Mononuclear cell (primary cell): ENCODE measurements around the gene ZNF423. TPM values are rescaled to one million over a fixed set of nuclear protein-coding genes. Genes with fewer than 3 reads are reported as not detected.
"Not testable (repeated sequence)": the region's sequence is repeated elsewhere in the genome, so short reads cannot be mapped to it uniquely, and the experiment has no call there.

Experiments used
- H3K27me3 ChIP-seq: 2 replicates; pipeline ENCODE4 v1.6.0; 2011; ENCODE audit warnings: low read length, control low read depth; ENCODE audit not compliant: insufficient read depth
- H3K4me1 ChIP-seq: 2 replicates; pipeline ENCODE4 v1.5.1; 2011; ENCODE audit warnings: mild to moderate bottlenecking, low read length, control low read depth; ENCODE audit not compliant: insufficient read depth
- H3K4me3 ChIP-seq: 2 replicates; pipeline ENCODE4 v1.5.1; 2011; ENCODE audit warnings: mild to moderate bottlenecking, low read length, moderate library complexity
- H3K9me3 ChIP-seq: 2 replicates; pipeline ENCODE4 v1.5.1; 2011; ENCODE audit warnings: low read depth, mild to moderate bottlenecking, control low read depth, low read length
- total RNA-seq: library from RNA; depleted of rRNA; stranded (reverse); fragments of >200 nt; gene quantifications from one replicate; pipeline ENCODE4 v1.2.3, GENCODE V29; 2012

ZNF423 gene
- total RNA-seq, 1 donor: under 0.01 TPM

DNA sequence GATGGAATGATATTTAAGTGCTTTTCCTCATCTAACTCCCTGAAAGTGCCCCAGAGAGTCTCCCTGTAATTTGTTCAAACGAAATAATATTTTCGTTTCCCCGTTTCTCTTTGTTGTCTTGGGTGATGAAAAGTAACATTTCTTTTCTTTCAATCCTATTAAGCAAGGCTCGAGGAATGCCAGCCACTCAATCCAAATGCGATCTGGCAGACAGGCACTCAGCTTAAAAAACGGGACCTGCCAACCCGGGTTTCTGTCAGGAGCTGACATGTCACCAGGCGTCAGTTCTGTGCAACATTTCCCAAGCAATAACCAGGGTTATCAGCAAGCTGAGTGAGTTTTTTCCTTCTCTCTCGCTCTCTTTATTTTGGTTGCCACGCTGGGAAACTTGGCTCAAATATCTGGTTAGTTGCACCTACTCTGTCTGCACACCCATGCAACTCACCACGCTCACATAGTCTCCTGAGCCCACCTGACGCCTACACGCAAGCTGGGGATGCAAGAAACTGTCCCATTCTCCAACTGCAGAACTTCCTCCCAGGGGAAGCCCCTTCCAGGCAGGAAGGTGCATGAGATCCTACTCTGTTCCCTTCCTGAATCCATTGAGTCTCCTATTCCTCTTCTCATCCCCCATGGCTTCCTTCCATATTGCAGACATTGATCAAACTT is 274.1 kb downstream of the ZNF423 start:
- no peaks in the 10 kb centered on the region for H3K9me3 ChIP-seq
- no peaks in the 10 kb centered on the region for H3K4me1 ChIP-seq
- H3K4me3 ChIP-seq: no peak overlapping the region
- no peaks in the 10 kb centered on the region for H3K27me3 ChIP-seq

DNA sequence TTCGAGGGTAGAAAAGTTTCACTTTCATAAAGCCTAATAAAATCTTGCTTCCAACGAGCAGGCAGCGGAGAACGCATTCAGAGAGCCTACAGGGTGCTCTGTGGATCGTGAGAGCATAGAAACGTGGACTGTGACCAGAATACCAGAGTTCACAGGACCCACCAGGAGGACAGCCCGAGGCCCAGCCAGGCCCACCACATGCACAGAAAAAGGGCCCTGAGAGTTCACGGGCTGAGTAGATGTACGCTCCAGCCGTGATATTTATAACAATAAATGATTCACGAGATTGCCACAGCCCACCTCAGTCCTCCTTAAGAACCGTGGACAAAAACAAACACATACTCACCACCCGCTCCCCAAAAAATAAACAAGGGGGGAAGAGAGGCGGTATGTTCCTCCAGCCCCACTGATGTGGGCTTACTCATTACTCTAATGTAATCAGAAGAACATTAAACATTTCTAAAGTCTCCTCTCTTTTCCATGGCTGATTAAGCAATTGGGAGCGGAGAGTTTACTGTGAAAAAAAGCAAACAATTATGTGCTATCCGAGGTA is 275.1 kb downstream of the ZNF423 start:
- Histone ChIP-seq H3K4me3 (no peak overlapping the region), H3K9me3 (no peaks in the 10 kb centered on the region), H3K4me1 (no peaks in the 10 kb centered on the region), H3K27me3 (no peaks in the 10 kb centered on the region)

DNA sequence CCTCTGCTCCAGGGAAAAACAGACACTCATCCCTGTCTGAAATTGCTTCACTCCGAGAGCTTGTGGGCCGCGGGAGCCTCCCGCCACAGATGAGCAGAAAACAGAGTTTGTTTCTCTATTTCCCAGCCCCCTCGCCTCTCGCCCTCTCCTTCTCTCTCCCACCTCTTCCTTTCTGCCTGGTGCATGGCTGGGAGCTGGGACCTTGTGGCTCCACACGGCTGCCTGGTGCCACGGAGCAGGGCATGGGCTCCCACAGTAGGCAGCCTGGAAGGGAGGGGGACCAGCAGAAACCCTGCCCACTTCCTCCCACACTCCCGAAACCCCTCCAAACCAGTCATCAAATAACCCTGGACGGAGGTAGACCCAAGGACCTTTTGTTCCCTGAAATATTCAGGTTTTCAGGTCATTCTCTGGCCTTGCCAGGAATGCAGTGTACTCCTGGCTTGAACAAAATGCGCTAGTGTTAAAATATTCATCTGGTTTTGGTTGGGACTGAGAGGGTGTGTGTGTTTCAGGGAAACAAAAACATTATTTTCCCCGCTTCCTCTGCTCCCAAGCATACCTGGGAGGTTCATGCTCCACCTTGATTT is 277.4 kb downstream of the ZNF423 start:
- Histone ChIP-seq H3K27me3 (no peaks in the 10 kb centered on the region), H3K4me3 (no peak overlapping the region), H3K9me3 (no peaks in the 10 kb centered on the region), H3K4me1 (peaks cover 7% of the 10 kb centered on the region)

DNA sequence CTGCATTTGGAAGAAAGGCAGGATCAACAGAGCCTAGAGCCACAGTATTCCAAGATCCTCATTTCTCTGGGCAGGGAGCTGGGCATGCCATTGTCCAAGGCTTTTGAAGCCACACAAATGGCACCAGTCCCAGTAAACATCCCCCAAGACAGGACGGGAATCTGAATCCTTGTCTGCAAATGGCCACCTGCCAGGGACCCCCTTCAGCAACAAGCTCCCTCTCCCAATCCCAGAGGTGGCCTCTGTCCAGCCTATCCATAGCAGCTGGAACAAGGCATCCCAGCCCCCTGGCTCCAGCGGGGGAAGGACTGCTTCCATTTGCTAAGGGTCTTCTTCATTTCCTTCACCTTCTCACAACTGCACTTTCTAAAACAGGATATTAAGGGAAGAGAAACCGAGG is 277.9 kb downstream of the ZNF423 start:
- no peaks in the 10 kb centered on the region for H3K9me3 ChIP-seq
- no peak overlapping the region for H3K4me3 ChIP-seq
- H3K27me3 ChIP-seq: no peaks in the 10 kb centered on the region
- H3K4me1 ChIP-seq: peaks cover 7% of the 10 kb centered on the region

DNA sequence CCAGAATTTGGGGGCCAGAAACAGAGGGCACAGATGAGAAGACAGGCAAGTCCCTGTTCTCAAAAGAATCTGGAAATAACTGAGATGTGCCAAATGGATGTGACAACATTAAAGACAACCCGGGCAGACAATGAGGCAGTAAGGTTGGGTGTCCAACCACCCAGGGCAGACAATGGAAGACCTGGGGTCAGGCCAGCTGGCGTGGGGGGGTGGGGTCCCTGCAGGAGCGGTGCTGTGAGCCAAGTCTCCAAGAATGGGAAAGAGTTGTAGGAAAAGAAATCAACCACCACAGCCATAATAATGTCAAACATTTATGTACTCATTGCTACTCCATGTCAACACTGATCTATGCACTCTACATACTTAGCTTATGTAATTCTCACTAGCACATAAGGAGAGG is 279.0 kb downstream of the ZNF423 start:
- H3K4me1 ChIP-seq: peaks cover 7% of the 10 kb centered on the region
- no peaks in the 10 kb centered on the region for H3K27me3 ChIP-seq
- H3K9me3 ChIP-seq: no peaks in the 10 kb centered on the region
- no peak overlapping the region for H3K4me3 ChIP-seq

DNA sequence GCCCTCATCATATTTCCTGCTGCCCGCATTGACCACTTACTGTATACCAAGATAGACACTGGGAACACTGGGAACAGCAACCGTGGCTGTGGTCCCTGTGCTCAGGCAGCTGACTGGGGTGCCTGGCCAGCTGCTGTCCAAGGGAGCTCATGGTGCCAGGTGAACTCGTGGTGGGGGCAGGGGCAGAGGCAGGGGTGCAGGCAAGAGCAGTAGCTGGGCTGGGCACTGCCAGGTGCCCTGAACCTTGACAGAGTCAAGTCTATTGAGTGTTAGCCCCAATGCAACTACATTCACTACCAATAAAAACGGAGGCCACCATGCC is 279.8 kb downstream of the ZNF423 start:
- no peaks in the 10 kb centered on the region for H3K27me3 ChIP-seq
- H3K9me3 ChIP-seq: no peaks in the 10 kb centered on the region
- no peak overlapping the region for H3K4me3 ChIP-seq
- peaks cover 7% of the 10 kb centered on the region for H3K4me1 ChIP-seq

DNA sequence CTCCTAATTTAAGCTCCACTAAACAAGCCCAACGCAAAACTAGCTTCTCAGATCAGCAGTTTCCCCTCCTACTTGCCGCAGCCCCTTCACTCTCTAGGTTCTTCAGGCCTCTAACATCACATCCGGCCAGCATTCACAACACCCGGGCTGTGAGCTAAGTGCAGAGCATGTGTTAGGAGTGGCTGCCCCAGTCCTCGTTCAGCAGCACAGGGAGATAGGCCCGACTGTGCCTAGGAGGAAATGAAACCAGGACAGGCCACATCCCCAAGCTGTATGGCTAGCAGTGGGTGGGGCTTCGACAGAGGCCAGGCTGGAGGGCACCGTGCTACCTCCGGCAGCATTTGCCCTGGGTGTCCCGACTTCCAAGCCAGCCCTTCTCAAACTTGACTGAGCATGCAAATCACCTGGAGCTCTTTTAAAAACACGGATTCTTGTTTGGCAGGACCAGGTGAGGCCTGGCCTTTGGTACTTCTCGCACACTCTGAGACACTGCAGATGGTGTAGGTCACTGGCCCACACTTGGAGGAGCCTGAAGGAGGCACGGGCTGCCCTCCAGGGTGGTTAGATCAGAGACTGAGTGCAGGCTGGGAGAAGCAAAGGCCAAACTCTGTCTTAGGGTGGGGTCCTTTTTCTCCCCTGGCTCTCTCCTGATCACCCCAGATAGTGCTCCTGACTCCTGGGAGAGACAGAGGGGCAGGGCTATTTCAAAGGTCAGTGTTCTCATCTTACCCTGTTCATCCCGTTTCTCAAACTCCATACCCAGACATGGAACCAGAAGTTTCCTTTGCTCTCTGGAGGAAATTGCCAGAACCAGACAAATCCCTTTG is 280.4 kb downstream of the ZNF423 start:
- H3K4me3 ChIP-seq: no peak overlapping the region
- H3K9me3 ChIP-seq: no peaks in the 10 kb centered on the region
- no peaks in the 10 kb centered on the region for H3K27me3 ChIP-seq
- peaks cover 7% of the 10 kb centered on the region for H3K4me1 ChIP-seq

DNA sequence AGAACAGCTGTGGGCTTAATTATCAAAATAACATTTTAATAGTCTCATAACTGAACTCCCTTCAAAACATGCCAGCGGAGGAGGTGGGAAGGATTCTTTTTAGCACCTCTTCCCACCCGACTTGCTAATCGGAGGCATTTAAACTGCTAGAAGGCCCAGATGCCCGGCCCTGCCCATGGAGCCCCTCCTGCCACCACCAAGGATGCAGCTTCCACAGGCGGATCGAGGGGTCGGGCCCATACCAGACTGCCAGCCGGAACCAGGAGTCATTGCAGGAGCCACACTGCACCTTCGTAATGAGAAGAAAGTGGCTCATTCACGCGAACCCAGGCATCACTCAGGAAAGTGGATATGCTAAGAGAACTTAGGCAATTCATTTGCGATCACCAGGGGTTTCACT is 281.1 kb downstream of the ZNF423 start:
- Histone ChIP-seq H3K27me3 (no peaks in the 10 kb centered on the region), H3K4me3 (no peak overlapping the region), H3K4me1 (peaks cover 7% of the 10 kb centered on the region), H3K9me3 (no peaks in the 10 kb centered on the region)

DNA sequence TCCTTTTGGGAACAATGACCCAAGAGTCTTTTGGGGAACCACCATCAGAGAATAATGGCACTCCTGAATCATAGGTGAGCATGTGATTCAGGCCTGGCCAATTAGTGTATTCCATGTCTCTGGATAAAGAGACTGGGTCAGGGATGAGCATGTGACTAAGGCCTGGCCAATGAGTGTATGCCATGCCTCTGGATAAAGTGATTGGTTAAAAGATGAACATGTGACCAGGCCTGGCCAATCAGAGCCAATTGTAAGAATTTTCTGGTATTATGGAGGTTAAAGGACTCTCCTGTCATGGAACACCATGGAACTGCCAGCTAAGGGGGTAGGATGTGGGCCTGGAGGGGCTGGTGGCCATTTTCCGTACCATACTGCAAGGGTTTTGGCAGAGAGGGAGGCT is 288.0 kb downstream of the ZNF423 start:
- Histone ChIP-seq H3K9me3 (no peaks in the 10 kb centered on the region), H3K27me3 (no peaks in the 10 kb centered on the region), H3K4me1 (no peaks in the 10 kb centered on the region), H3K4me3 (no peak overlapping the region)

DNA sequence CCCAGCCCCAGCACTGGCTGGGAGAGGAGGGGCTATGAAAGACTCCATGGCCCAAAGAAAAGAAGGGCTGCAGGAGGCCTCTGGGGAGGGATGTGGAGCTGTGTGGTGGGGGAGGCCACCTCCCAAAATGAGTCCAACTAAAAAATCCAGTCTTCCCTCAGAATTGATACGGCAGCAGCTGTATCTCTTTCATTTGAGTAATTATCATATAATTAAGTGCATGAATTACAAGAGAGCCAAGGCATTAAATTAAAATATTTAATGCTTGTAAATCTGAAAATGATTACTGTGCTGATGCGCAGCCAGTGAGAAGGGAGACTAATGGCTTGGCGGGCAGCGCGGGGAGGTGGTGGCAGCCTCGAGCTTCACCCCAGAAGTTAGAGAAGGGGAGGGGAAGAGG is 289.5 kb downstream of the ZNF423 start:
- Histone ChIP-seq H3K4me1 (no peaks in the 10 kb centered on the region), H3K27me3 (no peaks in the 10 kb centered on the region), H3K4me3 (no peak overlapping the region), H3K9me3 (no peaks in the 10 kb centered on the region)

DNA sequence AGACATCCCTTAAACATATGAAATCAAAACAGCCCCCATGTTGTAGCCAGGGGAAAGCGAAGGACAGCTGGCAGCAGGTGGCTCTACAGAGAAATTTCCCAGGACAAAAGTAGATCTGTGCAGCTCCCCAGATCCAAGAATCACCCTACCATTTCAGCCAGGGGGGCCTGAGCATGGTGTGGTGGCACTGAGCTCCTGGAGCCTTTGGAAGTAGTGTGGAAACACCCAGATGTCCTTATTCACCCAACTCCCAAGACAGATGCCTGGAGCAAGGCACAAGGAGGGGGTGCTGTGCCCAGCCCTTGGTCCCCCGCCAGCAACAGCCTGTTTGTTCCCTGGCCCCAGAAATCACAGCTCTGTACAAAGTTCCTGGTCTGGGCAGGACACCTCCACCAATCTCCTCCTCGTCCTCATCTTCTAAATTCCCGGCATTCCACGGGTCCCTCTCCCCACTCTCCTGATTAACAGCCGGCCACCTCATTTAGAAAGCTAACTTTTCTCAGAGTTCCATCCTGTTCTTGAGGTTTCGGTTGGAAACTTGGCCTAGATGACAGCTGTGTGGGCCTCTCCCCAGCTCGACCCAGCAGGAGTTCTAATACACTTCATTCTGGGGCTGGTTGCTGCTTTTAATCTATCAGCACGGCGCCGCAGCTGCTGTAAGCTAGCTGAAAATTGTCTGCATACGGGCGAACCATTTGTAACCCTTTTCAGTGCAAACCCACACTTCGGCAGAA is 291.2 kb downstream of the ZNF423 start:
- no peaks in the 10 kb centered on the region for H3K4me1 ChIP-seq
- H3K9me3 ChIP-seq: no peaks in the 10 kb centered on the region
- H3K27me3 ChIP-seq: no peaks in the 10 kb centered on the region
- no peak overlapping the region for H3K4me3 ChIP-seq

DNA sequence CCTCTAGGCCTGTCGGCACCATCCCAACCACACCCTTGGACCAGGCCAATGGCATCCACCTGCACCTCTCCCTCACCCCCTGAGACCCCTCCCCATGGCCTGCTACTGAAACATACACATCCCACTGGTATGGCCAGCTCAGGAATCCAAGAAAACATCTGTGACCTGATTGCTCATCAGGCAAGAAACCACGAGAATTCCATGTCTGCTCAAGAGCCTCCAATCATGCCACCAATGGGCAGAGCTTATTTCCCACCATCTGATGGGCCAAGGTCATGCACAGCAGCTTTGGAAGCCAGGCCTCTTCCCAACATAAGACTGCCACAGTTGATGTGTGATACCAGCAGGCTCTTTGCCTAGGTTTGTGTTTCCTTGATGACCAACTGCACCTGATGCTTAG is 292.2 kb downstream of the ZNF423 start:
- H3K4me3 ChIP-seq: no peak overlapping the region
- H3K9me3 ChIP-seq: no peaks in the 10 kb centered on the region
- no peaks in the 10 kb centered on the region for H3K27me3 ChIP-seq
- no peaks in the 10 kb centered on the region for H3K4me1 ChIP-seq

DNA sequence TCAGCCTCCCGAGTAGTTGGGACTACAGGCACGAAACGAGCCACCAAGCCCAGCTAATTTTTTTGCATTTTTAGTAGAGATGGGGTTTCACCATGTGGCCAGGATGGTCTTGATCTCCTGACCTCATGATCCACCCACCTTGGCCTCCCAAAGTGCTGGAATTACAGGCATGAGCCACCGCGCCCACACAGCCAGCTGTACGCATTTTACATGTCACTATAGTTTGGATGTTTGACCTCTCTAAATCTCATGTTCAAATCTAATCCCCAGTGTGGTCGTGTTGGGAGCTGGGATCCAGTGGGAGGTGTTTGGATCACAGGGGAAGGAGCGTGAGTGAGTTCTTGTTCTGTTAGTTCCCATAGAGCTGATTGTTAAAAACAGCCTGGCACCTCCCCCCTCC is 293.0 kb downstream of the ZNF423 start:
- not testable (repeated sequence) for H3K4me1 ChIP-seq, H3K27me3 ChIP-seq, H3K4me3 ChIP-seq, H3K9me3 ChIP-seq

DNA sequence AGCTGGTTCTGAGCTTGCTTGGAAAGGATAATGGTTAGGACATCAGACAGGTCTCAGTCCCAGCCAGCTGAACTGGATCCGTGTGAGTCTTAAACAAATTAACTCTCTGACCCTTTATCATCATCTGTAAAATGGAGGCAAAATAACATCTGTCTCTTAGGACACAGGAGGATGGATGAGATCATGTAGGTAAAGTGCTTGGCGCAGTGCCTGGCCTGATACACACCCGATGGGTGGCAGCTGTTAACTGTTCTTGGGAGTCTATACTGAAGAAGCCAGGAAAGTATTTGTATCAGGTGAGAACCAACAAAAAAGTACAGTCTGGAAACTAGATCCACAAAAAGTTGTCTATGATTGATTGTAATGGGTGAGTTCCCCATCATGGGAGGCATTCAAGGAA is 293.7 kb downstream of the ZNF423 start:
- H3K4me3 ChIP-seq: no peak overlapping the region
- no peaks in the 10 kb centered on the region for H3K9me3 ChIP-seq
- no peaks in the 10 kb centered on the region for H3K27me3 ChIP-seq
- H3K4me1 ChIP-seq: no peaks in the 10 kb centered on the region
